Fibroblast of lung (primary cell): ENCODE data around the gene TRIM6. TPM values are rescaled to one million over a fixed set of nuclear protein-coding genes. Genes with fewer than 3 reads are reported as not detected.
"Not testable (repeated sequence)": the region's sequence is repeated elsewhere in the genome, so short reads cannot be mapped to it uniquely, and the experiment has no call there.

ENCODE experiments used
- DNase-seq, 2 donors: peaks; one replicate each; pipeline versions ENCODE4 v3.0.0 to v3.0.0-alpha.2; 2010; ENCODE audit warnings: low read depth in 2 of 2
- H2AFZ ChIP-seq: 2 replicates; pipeline ENCODE4 v1.5.1; 2012; ENCODE audit warnings: low read length, control low read depth, inconsistent platforms
- H3K27ac ChIP-seq: 2 replicates; pipeline ENCODE4 v1.5.1; 2011; ENCODE audit warnings: low read length, control low read depth; ENCODE audit not compliant: insufficient read depth
- H3K27me3 ChIP-seq: 2 replicates; pipeline ENCODE4 v1.5.1; 2011; ENCODE audit warnings: mild to moderate bottlenecking, low read length; ENCODE audit not compliant: control insufficient read depth, insufficient read depth
- H3K36me3 ChIP-seq: 2 replicates; pipeline ENCODE4 v1.5.1; 2011; ENCODE audit warnings: low read length; ENCODE audit not compliant: control insufficient read depth, insufficient read depth
- H3K4me1 ChIP-seq: 2 replicates; pipeline ENCODE4 v1.5.1; 2011; ENCODE audit warnings: low read length; ENCODE audit not compliant: control insufficient read depth, insufficient read depth; ENCODE audit errors: extremely low read depth
- H3K4me2 ChIP-seq: 2 replicates; pipeline ENCODE4 v1.5.1; 2011; ENCODE audit warnings: low read length, control low read depth; ENCODE audit not compliant: insufficient read depth; ENCODE audit errors: extremely low read depth
- H3K4me3 ChIP-seq, 4 experiments: fragments of 200-600 bp in 1 of 4; sonication (generic) in 1 of 4; replicated peaks in 1 of 4; 2 replicates each; pipeline ENCODE4 v1.5.1; 2011 to 2016; ENCODE audit warnings: low read length in 4 of 4, low read depth in 3 of 4, mild to moderate bottlenecking in 3 of 4, control low read depth in 2 of 4, inconsistent platforms in 1 of 4, mixed read lengths in 1 of 4; ENCODE audit not compliant: insufficient read depth in 1 of 4; ENCODE audit errors: control extremely low read depth in 1 of 4
- H3K79me2 ChIP-seq: 2 replicates; pipeline ENCODE4 v1.5.1; 2012; ENCODE audit warnings: mild to moderate bottlenecking, low read length, inconsistent platforms; ENCODE audit not compliant: control insufficient read depth, insufficient read depth
- H3K9ac ChIP-seq: 2 replicates; pipeline ENCODE4 v1.5.1; 2011; ENCODE audit warnings: mild to moderate bottlenecking, low read length, control low read depth; ENCODE audit not compliant: insufficient read depth
- H3K9me3 ChIP-seq: 2 replicates; pipeline ENCODE4 v1.5.1; 2012; ENCODE audit warnings: low read depth, low read length; ENCODE audit not compliant: control insufficient read depth, insufficient read depth
- H4K20me1 ChIP-seq: 2 replicates; pipeline ENCODE4 v1.5.1; 2011; ENCODE audit warnings: low read length; ENCODE audit not compliant: control insufficient read depth, insufficient read depth; ENCODE audit errors: extremely low read depth
- EZH2 ChIP-seq: IDR thresholded peaks from 2 replicates; pipeline ENCODE4 v1.5.1; 2012; ENCODE audit warnings: low read length, control low read depth, mild to moderate bottlenecking; ENCODE audit errors: missing control alignments
- polyA plus RNA-seq, 2 donors: library from polyadenylated mRNA; depleted of rRNA in 1 of 2; stranded (reverse) in 1 of 2; unstranded in 1 of 2; fragments of >200 nt; gene quantifications; 2 replicates each; pipeline ENCODE4 v1.2.1, GENCODE V29; 2011 to 2012; ENCODE audit warnings: missing spikeins in 1 of 2
- total RNA-seq: library from RNA; depleted of rRNA; stranded (reverse); fragments of >200 nt; gene quantifications from 2 replicates; pipeline ENCODE4 v1.2.1, GENCODE V29; 2014
- TF ChIP-seq, protein P1 (sequence below), 2 donors: IDR thresholded peaks in 1 of 2; conservative IDR thresholded peaks in 1 of 2; 1 replicate in 1 of 2; 2 replicates in 1 of 2; pipeline ENCODE4 v1.5.1; 2011 to 2012; ENCODE audit warnings: low read length in 2 of 2, control low read depth in 1 of 2, inconsistent platforms in 1 of 2, low read depth in 1 of 2, mild to moderate bottlenecking in 1 of 2

TRIM6 gene
- total and polyA plus RNA-seq, 2 donors (not counting 1 experiment from before 2014, with no cell fraction given): 8.2 to 8.6 TPM

DNA sequence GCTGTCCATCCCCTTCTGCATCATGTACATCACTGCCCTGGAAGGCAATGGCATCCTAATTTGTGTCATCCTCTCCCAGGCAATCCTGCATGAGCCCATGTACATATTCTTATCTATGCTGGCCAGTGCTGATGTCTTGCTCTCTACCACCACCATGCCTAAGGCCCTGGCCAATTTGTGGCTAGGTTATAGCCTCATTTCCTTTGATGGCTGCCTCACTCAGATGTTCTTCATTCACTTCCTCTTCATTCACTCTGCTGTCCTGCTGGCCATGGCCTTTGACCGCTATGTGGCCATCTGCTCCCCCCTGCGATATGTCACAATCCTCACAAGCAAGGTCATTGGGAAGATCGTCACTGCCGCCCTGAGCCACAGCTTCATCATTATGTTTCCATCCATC, 15.4 kb upstream of the TRIM6 start:
- no peak overlapping the region for H3K27ac ChIP-seq
- H3K4me3 ChIP-seq: no peak overlapping the region
- no peak overlapping the region for H3K4me2 ChIP-seq
- H3K4me1 ChIP-seq: no peaks in the 10 kb centered on the region
- no peak for DNase-seq
- no peaks in the 10 kb centered on the region for H3K9me3 ChIP-seq
- no peaks in the 10 kb centered on the region for H4K20me1 ChIP-seq
- H2AFZ ChIP-seq: no peak overlapping the region
- no peaks in the 10 kb centered on the region for H3K27me3 ChIP-seq
- H3K79me2 ChIP-seq: no peaks in the 10 kb centered on the region
- no peak for TF ChIP-seq EZH2
- TF ChIP-seq, protein P1, sequence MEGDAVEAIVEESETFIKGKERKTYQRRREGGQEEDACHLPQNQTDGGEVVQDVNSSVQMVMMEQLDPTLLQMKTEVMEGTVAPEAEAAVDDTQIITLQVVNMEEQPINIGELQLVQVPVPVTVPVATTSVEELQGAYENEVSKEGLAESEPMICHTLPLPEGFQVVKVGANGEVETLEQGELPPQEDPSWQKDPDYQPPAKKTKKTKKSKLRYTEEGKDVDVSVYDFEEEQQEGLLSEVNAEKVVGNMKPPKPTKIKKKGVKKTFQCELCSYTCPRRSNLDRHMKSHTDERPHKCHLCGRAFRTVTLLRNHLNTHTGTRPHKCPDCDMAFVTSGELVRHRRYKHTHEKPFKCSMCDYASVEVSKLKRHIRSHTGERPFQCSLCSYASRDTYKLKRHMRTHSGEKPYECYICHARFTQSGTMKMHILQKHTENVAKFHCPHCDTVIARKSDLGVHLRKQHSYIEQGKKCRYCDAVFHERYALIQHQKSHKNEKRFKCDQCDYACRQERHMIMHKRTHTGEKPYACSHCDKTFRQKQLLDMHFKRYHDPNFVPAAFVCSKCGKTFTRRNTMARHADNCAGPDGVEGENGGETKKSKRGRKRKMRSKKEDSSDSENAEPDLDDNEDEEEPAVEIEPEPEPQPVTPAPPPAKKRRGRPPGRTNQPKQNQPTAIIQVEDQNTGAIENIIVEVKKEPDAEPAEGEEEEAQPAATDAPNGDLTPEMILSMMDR (conservative IDR thresholded peaks at IDR 0.05 in 1 of 2, IDR thresholded peaks at IDR 0.05 in 1 of 2; ENCODE audit: low read depth in 1 of 2, low read length in 2 of 2): no peak
- H3K9ac ChIP-seq: no peak overlapping the region
- H3K36me3 ChIP-seq: no peaks in the 10 kb centered on the region

DNA sequence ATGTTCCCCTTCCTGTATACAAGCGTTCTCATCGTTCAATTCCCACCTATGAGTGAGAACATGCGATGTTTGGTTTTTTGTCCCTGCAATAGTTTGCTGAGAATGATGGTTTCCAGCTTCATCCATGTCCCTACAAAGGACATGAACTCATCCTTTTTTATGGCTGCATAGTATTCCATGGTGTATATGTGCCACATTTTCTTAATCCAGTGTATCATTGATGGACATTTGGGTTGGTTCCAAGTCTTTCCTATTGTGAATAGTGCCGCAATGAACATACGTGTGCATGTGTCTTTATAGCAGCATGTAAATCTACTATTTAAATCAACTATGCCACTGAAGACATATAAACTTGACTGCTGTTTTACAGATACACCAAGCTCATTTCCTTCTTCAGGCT, 12.0 kb upstream of the TRIM6 start:
- H3K27ac ChIP-seq, H3K36me3 ChIP-seq, H3K27me3 ChIP-seq, H4K20me1 ChIP-seq, H3K4me1 ChIP-seq, H3K9ac ChIP-seq, H3K4me3 ChIP-seq, H3K9me3 ChIP-seq, H3K79me2 ChIP-seq, H3K4me2 ChIP-seq, H2AFZ ChIP-seq, DNase-seq: not testable (repeated sequence)

DNA sequence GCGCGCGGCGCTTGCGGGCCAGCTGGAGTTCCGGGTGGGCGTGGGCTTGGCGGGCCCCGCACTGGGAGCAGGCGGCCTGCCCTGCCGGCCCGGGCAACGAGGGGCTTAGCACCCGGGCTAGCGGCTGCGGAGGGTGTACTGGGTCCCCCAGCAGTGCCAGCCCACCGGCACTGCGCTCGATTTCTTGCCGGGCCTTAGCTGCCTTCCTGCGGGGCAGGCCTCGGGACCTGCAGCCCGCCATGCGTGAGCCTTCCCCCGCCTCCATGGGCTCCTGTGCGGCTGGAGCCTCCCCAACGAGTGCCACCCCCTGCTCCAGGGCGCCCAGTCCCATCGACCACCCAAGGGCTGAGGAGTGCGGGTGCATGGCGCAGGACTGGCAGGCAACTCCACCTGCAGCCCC, 6.5 kb upstream of the TRIM6 start:
- H4K20me1 ChIP-seq, H3K9me3 ChIP-seq, H3K9ac ChIP-seq, H3K4me1 ChIP-seq, H3K27me3 ChIP-seq, H3K4me3 ChIP-seq, DNase-seq, H3K79me2 ChIP-seq, H3K27ac ChIP-seq, H3K4me2 ChIP-seq, H3K36me3 ChIP-seq, H2AFZ ChIP-seq: not testable (repeated sequence)

DNA sequence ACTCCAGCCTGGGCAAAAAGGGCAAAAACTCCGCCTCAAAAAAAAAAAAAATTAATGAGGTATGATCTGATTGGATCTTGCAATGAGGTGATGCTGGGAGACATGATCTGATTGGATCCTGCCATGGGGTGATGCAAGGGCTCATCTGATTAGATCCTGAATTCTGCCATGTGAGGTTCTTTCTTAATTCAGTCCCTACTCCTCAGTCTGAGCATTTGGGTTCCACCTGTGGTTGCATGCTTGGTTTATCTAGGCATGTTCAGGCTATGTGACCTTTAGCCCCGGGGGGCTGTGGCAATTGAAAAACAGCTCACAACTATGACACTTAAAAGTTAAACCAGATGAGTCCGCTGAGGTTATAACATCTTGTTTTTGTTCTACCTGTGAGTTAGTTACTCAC, 4.8 kb upstream of the TRIM6 start:
- Histone ChIP-seq H3K27me3 (no peaks in the 10 kb centered on the region), H3K4me3 (no peak overlapping the region), H3K27ac (no peak overlapping the region), H3K4me1 (no peaks in the 10 kb centered on the region), H2AFZ (no peak overlapping the region), H4K20me1 (no peaks in the 10 kb centered on the region), H3K79me2 (no peaks in the 10 kb centered on the region), H3K9me3 (no peaks in the 10 kb centered on the region), H3K9ac (no peak overlapping the region), H3K4me2 (no peak overlapping the region), H3K36me3 (no peaks in the 10 kb centered on the region)
- DNase-seq: no peak
- TF ChIP-seq EZH2: no peak
- TF ChIP-seq, protein P1 (conservative IDR thresholded peaks at IDR 0.05 in 1 of 2, IDR thresholded peaks at IDR 0.05 in 1 of 2; ENCODE audit: low read depth in 1 of 2, low read length in 2 of 2): no peak
